ENCODE data around the gene PRPF40B. TPM values are rescaled to one million over a fixed set of nuclear protein-coding genes. Genes with fewer than 3 reads are reported as not detected.
A peak's percentile ranks its signal among the peaks of the same experiment; 100 is the strongest.

PRPF40B gene
- total RNA-seq, 1 donor from 2014 or later, result 15.1 TPM

- Mint-ChIP-seq H3K36me3 (ENCODE audit: low read depth) (peaks cover 48% of the 10 kb centered on the region), H3K4me3 (ENCODE audit: unreplicated experiment) (no peak overlapping the region), H3K27ac (ENCODE audit: unreplicated experiment) (no peak overlapping the region), H3K9me3 (ENCODE audit: low read depth) (no peaks in the 10 kb centered on the region), H3K4me1 (ENCODE audit: low read depth) (peaks cover 30% of the 10 kb centered on the region), H3K27me3 (ENCODE audit: low read depth) (no peaks in the 10 kb centered on the region)
- TF ChIP-seq, protein P1, sequence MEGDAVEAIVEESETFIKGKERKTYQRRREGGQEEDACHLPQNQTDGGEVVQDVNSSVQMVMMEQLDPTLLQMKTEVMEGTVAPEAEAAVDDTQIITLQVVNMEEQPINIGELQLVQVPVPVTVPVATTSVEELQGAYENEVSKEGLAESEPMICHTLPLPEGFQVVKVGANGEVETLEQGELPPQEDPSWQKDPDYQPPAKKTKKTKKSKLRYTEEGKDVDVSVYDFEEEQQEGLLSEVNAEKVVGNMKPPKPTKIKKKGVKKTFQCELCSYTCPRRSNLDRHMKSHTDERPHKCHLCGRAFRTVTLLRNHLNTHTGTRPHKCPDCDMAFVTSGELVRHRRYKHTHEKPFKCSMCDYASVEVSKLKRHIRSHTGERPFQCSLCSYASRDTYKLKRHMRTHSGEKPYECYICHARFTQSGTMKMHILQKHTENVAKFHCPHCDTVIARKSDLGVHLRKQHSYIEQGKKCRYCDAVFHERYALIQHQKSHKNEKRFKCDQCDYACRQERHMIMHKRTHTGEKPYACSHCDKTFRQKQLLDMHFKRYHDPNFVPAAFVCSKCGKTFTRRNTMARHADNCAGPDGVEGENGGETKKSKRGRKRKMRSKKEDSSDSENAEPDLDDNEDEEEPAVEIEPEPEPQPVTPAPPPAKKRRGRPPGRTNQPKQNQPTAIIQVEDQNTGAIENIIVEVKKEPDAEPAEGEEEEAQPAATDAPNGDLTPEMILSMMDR (IDR thresholded peaks at IDR 0.05), result no peak
- no peak for DNase-seq (ENCODE audit: low spot score)
Observed at GRCh38 chr12:49658276-49658675, 34.9 kb downstream of the PRPF40B start.

GRCh38 chr12:49659753-49660152, 36.4 kb downstream of the PRPF40B start:
- Mint-ChIP-seq H3K27ac (ENCODE audit: unreplicated experiment) (peak overlapping the region; percentile 63), H3K36me3 (ENCODE audit: low read depth) (peaks cover 41% of the 10 kb centered on the region), H3K27me3 (ENCODE audit: low read depth) (no peaks in the 10 kb centered on the region), H3K9me3 (ENCODE audit: low read depth) (no peaks in the 10 kb centered on the region), H3K4me3 (ENCODE audit: unreplicated experiment) (no peak overlapping the region), H3K4me1 (ENCODE audit: low read depth) (peaks cover 45% of the 10 kb centered on the region)
- TF ChIP-seq, protein P1 (IDR thresholded peaks at IDR 0.05), result no peak
- no peak for DNase-seq (ENCODE audit: low spot score)

DNA sequence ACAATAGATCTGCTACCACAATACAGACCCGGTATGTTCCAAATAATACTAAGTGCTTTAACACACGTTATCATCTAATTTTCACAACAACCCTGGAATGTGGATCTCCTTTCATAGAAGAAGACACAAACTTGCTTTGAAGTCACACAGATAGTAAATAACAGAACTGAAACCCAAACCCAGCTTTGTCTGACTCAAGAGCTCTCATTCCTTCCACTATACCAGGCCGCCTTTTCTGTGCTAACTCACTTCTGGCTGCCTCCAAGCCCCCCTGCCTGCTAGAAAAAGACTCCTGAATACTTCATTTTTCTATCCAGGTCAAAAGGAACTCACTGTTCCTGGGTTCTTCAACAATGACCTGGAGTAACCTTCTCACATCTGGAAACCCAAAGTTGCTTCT, 37.8 kb downstream of the PRPF40B start:
- H3K4me1 Mint-ChIP-seq (ENCODE audit: low read depth), result peaks cover 60% of the 10 kb centered on the region

DNA sequence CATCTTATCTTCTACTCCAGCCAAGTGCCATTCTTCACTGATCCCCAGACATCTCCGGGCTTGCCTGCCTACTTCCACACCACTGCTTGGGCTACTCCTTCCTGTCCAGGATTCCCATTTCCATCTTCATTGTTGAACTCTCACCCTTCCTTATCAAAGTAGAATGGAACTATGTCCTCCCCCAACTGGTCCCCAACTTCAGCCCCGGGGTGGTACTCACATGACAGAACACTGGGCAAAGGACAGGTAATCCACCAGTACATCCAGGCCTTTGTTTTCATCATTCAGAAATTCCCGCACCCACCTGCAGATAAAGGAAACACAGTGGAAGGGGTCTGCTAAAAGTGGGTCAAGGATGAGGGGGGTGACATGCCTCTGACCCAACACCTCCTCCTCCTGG, 38.4 kb downstream of the PRPF40B start:
- Mint-ChIP-seq H3K9me3 (ENCODE audit: low read depth) (no peaks in the 10 kb centered on the region), H3K4me3 (ENCODE audit: unreplicated experiment) (no peak overlapping the region), H3K27me3 (ENCODE audit: low read depth) (no peaks in the 10 kb centered on the region), H3K27ac (ENCODE audit: unreplicated experiment) (peak overlapping the region; percentile 98), H3K36me3 (ENCODE audit: low read depth) (peaks cover 30% of the 10 kb centered on the region), H3K4me1 (ENCODE audit: low read depth) (peaks cover 62% of the 10 kb centered on the region)
- DNase-seq (ENCODE audit: low spot score), result no peak
- TF ChIP-seq, protein P1 (IDR thresholded peaks at IDR 0.05), result no peak

More for the DNA sequence above, 37.8 kb downstream of the PRPF40B start:
- Mint-ChIP-seq H3K27ac (ENCODE audit: unreplicated experiment) (no peak overlapping the region), H3K27me3 (ENCODE audit: low read depth) (no peaks in the 10 kb centered on the region), H3K4me3 (ENCODE audit: unreplicated experiment) (no peak overlapping the region), H3K36me3 (ENCODE audit: low read depth) (peaks cover 34% of the 10 kb centered on the region), H3K9me3 (ENCODE audit: low read depth) (no peaks in the 10 kb centered on the region)
- DNase-seq (ENCODE audit: low spot score), result no peak
- TF ChIP-seq, protein P1 (IDR thresholded peaks at IDR 0.05), result no peak

GRCh38 chr12:49662998-49663843, 39.9 kb downstream of the PRPF40B start:
- H3K36me3 Mint-ChIP-seq (ENCODE audit: low read depth), result peaks cover 19% of the 10 kb centered on the region
- peaks cover 77% of the 10 kb centered on the region for H3K4me1 Mint-ChIP-seq (ENCODE audit: low read depth)
- no peaks in the 10 kb centered on the region for H3K9me3 Mint-ChIP-seq (ENCODE audit: low read depth)
- no peaks in the 10 kb centered on the region for H3K27me3 Mint-ChIP-seq (ENCODE audit: low read depth)
- peak overlapping the region; percentile 39 for H3K4me3 Mint-ChIP-seq (ENCODE audit: unreplicated experiment)
- TF ChIP-seq, protein P1 (IDR thresholded peaks at IDR 0.05), result no peak
- peak overlapping the region; percentile 98 for H3K27ac Mint-ChIP-seq (ENCODE audit: unreplicated experiment)
- DNase-seq (ENCODE audit: low spot score), result no peak

Measured in chondrocyte (in vitro differentiated cells).